Keratinocyte (primary cell): Measurements from ENCODE around the gene SUFU. TPM values are rescaled to one million over a fixed set of nuclear protein-coding genes. Genes with fewer than 3 reads are reported as not detected.

Source experiments
- DNase-seq: peaks from one replicate; pipeline ENCODE4 v3.0.0-alpha.2; 2011; ENCODE audit warnings: low read depth, missing footprints, low spot score
- FAIRE-seq: peaks from 2 replicates; lab custom pipeline; 2011; peaks lifted over from hg19 to GRCh38; lab: Jason Lieb, UNC
- H2AFZ ChIP-seq: 2 replicates; pipeline ENCODE4 v1.6.0; 2012; ENCODE audit warnings: low read length, control low read depth, inconsistent platforms; ENCODE audit not compliant: control insufficient read depth
- H3K27ac ChIP-seq: 2 replicates; pipeline ENCODE4 v1.5.1; 2011; ENCODE audit warnings: low read length; ENCODE audit not compliant: control insufficient read depth, insufficient read depth
- H3K27me3 ChIP-seq: 3 replicates; pipeline ENCODE4 v1.6.0; 2011; ENCODE audit warnings: low read length; ENCODE audit not compliant: control insufficient read depth, insufficient read depth; ENCODE audit errors: extremely low read depth
- H3K36me3 ChIP-seq, 2 experiments: 2 replicates in 1 of 2; 3 replicates in 1 of 2; pipeline ENCODE4 v1.5.1; 2011; ENCODE audit warnings: low read length in 2 of 2, mild to moderate bottlenecking in 1 of 2; ENCODE audit not compliant: control insufficient read depth in 2 of 2, insufficient read depth in 2 of 2; ENCODE audit errors: extremely low read depth in 1 of 2
- H3K4me1 ChIP-seq: 3 replicates; pipeline ENCODE4 v1.5.1; 2011; ENCODE audit warnings: low read length; ENCODE audit not compliant: control insufficient read depth, insufficient read depth; ENCODE audit errors: extremely low read depth
- H3K4me2 ChIP-seq: 3 replicates; pipeline ENCODE4 v1.6.0; 2011; ENCODE audit warnings: low read depth, low read length; ENCODE audit not compliant: control insufficient read depth, insufficient read depth; ENCODE audit errors: extremely low read depth
- H3K4me3 ChIP-seq, 3 experiments: fragments of 200-600 bp in 1 of 3; sonication (generic) in 1 of 3; 2 replicates in 2 of 3; 3 replicates in 1 of 3; pipeline ENCODE4 v1.5.1; 2011 to 2016; ENCODE audit warnings: low read length in 3 of 3, mild to moderate bottlenecking in 3 of 3, control low read depth in 2 of 3, inconsistent platforms in 1 of 3, low read depth in 1 of 3, mixed read lengths in 1 of 3, mixed run types in 1 of 3, moderate library complexity in 1 of 3; ENCODE audit not compliant: control insufficient read depth in 2 of 3, insufficient read depth in 2 of 3; ENCODE audit errors: extremely low read depth in 1 of 3
- H3K79me2 ChIP-seq: 2 replicates; pipeline ENCODE4 v1.6.0; 2012; ENCODE audit warnings: low read length; ENCODE audit not compliant: control insufficient read depth, insufficient read depth
- H3K9ac ChIP-seq: 3 replicates; pipeline ENCODE4 v1.6.0; 2011; ENCODE audit warnings: low read length; ENCODE audit not compliant: control insufficient read depth, insufficient read depth; ENCODE audit errors: extremely low read depth
- H3K9me1 ChIP-seq: 3 replicates; pipeline ENCODE4 v1.6.0; 2011; ENCODE audit warnings: low read length; ENCODE audit not compliant: control insufficient read depth, insufficient read depth; ENCODE audit errors: extremely low read depth
- H3K9me3 ChIP-seq: 2 replicates; pipeline ENCODE4 v1.5.1; 2012; ENCODE audit warnings: low read depth, low read length; ENCODE audit not compliant: control insufficient read depth
- H4K20me1 ChIP-seq: 3 replicates; pipeline ENCODE4 v1.6.0; 2011; ENCODE audit warnings: low read length; ENCODE audit not compliant: control insufficient read depth, insufficient read depth; ENCODE audit errors: extremely low read depth
- CTCF ChIP-seq, 3 experiments: IDR thresholded peaks in 1 of 3; conservative IDR thresholded peaks in 1 of 3; optimal IDR thresholded peaks in 1 of 3; 2 replicates in 2 of 3; 3 replicates in 1 of 3; pipeline versions ENCODE3 to v1.5.1; 2011; ENCODE audit warnings: low read length in 3 of 3, mild to moderate bottlenecking in 3 of 3, moderate library complexity in 2 of 3, control low read depth in 1 of 3, inconsistent platforms in 1 of 3; ENCODE audit not compliant: insufficient read depth in 2 of 3; ENCODE audit errors: extremely low read depth in 1 of 3
- EZH2 ChIP-seq: IDR thresholded peaks from one replicate; pipeline ENCODE4 v1.6.1; 2012; ENCODE audit warnings: inconsistent platforms, mild to moderate bottlenecking, low read length, moderate library complexity
- dilution Hi-C: fragments of 300-500 bp; cut with MboI; formaldehyde crosslinking; loops from one replicate; pipeline ENCODE4 v1.7.0; 2020; ENCODE audit warnings: low sequenced_read_pairs; ENCODE audit not compliant: extremely low pct_ligation_motif_present
- polyA plus RNA-seq, 5 experiments: library from polyadenylated mRNA; depleted of rRNA in 3 of 5; stranded (reverse) in 3 of 5; stranded (forward) in 1 of 5; unstranded in 1 of 5; fragments of >200 nt; gene quantifications; 1 replicate in 1 of 5; 2 replicates in 3 of 5; 3 replicates in 1 of 5; pipeline versions ENCODE4 v1.2.1 to v1.2.3, GENCODE V29; 2011 to 2012; ENCODE audit warnings: missing spikeins in 2 of 5, low read depth in 1 of 5, low replicate concordance in 1 of 5

The SUFU gene
- polyA plus RNA-seq, 1 donor (not counting 4 experiments of a cell fraction or from before 2014, with no cell fraction given) = 3.7 TPM

- no peak for DNase-seq
- Histone ChIP-seq H3K27me3 (no peaks in the 10 kb centered on the region), H2AFZ (no peak overlapping the region), H3K4me1 (peaks cover 4% of the 10 kb centered on the region), H3K9me3 (no peaks in the 10 kb centered on the region), H3K79me2 (no peaks in the 10 kb centered on the region), H3K9ac (no peak overlapping the region), H3K4me2 (no peak overlapping the region), H4K20me1 (no peaks in the 10 kb centered on the region), H3K36me3 (no peaks in the 10 kb centered on the region), H3K27ac (no peak overlapping the region), H3K4me3 (no peak overlapping the region), H3K9me1 (no peaks in the 10 kb centered on the region)
- dilution Hi-C loops = no loop called here
- no peak for FAIRE-seq
- no peak for TF ChIP-seq CTCF (optimal IDR thresholded peaks at IDR 0.05 in 1 of 3, IDR thresholded peaks at IDR 0.05 in 1 of 3, conservative IDR thresholded peaks at IDR 0.05 in 1 of 3; ENCODE audit: extremely low read depth in 1 of 3, insufficient read depth in 2 of 3, low read length in 3 of 3)
- no peak for TF ChIP-seq EZH2
These were observed 35.0 kb downstream of the SUFU start for GRCh38 chr10:102538811-102539210.

GRCh38 chr10:102540023-102540422 lies 36.3 kb downstream of the SUFU start:
- FAIRE-seq = no peak
- DNase-seq = no peak
- no peaks in the 10 kb centered on the region for H3K79me2 ChIP-seq

More at GRCh38 chr10:102540023-102540422, 36.3 kb downstream of the SUFU start:
- H4K20me1 ChIP-seq = no peaks in the 10 kb centered on the region
- no peaks in the 10 kb centered on the region for H3K27me3 ChIP-seq
- H3K4me3 ChIP-seq = no peak overlapping the region
- H3K9ac ChIP-seq = no peak overlapping the region
- H3K4me2 ChIP-seq = no peak overlapping the region
- H2AFZ ChIP-seq = no peak overlapping the region
- no peaks in the 10 kb centered on the region for H3K9me1 ChIP-seq
- no peaks in the 10 kb centered on the region for H3K36me3 ChIP-seq
- no peaks in the 10 kb centered on the region for H3K9me3 ChIP-seq
- dilution Hi-C loops = no loop called here
- H3K27ac ChIP-seq = no peak overlapping the region
- TF ChIP-seq EZH2 (no peak), CTCF (optimal IDR thresholded peaks at IDR 0.05 in 1 of 3, IDR thresholded peaks at IDR 0.05 in 1 of 3, conservative IDR thresholded peaks at IDR 0.05 in 1 of 3; ENCODE audit: extremely low read depth in 1 of 3, insufficient read depth in 2 of 3, low read length in 3 of 3) (peak in 2 of 3 experiments; percentile 42 to 54)
- peaks cover 4% of the 10 kb centered on the region for H3K4me1 ChIP-seq
